Posterior cingulate gyrus (tissue), 11 donors: Measurements from ENCODE around the gene TSPAN6.

Experiments used
- DNase-seq, 10 donors: peaks; one replicate each; pipeline versions ENCODE4 v3.0.0 to v3.0.0-alpha.2; 2020 to 2021; ENCODE audit warnings: mixed read lengths in 3 of 10
- intact Hi-C: fragments of 100-400 bp; cut with DNase I; formaldehyde crosslinking; loops from one replicate; pipeline ENCODE4 v1.15.1; 2023

TSPAN6 gene

DNA sequence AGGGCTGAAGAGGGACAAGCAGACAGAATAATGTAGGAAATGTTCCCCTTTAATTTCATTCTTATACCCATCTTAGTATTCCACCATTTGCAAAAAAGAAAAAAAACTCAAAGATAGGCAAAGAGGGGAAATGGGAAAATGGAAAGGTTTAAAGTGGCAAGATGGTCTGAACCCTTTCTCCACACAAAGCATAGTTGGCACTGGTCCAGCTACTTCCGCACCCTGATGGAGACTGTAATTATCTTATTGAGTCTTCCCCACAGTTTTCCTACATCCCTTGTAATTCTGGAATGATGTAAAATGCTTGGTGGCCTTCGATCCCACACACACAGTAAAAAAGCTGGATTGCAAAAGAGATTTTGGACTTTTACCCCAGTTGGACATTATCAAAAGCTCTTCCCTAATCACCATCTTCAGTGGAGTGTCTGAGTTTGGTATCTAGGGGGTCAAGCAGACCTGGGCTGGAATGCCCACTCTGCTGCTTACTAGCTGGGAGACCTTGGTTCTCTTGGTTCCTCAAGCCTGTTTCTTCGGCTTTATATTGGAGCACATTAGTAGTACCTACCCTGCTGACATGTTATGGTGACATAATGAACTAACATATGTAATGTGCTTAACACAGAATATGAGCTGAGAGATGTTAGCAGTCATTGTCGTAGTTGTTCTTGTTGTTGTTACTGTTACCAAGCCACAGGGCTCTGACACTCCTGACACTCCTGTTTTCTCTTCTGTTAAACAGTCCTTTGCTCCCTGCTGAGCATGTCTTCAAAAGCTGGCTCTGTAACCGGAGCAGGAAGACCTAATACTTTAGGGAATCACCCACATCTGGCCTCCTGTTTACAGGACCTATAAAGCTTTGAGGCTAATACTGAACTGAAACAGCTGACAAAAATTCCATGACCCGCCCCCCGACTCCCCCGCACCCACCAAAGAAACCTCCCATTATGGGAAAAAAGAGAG lies 12.1 kb upstream of the TSPAN6 start:
- DNase-seq = no peak
- intact Hi-C loops = no loop called here

DNA sequence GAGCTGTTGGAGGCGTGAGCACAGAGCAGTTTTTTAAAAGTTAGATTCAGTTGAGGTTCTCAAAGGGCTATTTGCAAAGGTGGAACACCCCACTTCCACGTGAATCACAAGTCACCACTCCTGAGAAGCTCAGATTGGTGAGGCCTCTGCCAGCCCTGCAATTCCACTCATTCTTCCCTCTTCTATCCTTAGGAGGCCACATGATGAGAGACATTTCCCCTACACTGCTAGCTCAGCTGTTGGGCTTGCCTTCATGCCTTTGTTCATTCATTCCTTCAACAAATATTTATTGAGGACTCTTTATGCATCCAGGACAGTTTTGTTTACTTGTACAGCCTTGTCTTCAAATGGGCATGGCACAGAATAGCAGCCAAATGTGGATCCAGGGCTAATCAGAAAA lies 11.1 kb upstream of the TSPAN6 start:
- DNase-seq = no peak
- intact Hi-C loops = no loop called here

DNA sequence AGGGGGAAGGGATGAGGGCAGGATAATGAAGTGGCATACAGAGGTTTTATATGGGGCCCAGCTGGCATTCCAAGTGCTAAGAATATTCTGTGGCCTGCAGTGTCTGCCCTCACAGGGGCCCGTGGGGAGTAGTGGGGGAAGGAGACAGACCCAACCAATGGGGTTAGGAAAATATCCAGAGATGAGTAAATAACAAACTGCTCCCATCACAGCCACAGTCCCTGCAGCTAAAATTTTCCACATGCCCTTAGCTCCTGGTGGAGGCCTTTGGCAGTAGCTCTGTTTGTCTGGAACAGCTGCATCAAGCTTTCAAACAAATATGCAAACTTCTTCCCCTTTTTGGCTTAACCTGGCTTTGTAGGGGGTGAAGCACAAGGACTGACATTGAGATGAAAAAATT lies 10.5 kb upstream of the TSPAN6 start:
- DNase-seq = no peak
- intact Hi-C loops = no loop called here

DNA sequence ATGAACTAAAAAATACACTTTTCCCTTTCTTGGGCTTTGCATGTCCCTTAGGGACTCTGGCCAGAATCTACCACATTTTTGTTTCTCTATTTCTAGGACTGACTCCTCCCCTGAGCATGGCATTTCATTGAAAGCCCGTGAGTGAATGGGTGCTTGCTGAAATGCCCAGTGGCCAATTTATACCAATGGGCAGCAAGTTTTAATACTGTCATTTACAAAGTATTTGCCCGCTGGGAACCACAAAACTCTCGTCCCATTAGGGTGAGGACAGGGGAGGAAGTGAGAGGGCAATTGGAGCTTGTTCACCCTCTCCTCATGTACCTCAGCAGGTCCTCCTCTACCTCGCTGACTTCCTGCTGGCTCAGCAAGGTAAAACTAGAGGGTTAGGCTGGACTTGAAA lies 8.5 kb upstream of the TSPAN6 start:
- intact Hi-C loops = no loop called here
- no peak for DNase-seq

DNA sequence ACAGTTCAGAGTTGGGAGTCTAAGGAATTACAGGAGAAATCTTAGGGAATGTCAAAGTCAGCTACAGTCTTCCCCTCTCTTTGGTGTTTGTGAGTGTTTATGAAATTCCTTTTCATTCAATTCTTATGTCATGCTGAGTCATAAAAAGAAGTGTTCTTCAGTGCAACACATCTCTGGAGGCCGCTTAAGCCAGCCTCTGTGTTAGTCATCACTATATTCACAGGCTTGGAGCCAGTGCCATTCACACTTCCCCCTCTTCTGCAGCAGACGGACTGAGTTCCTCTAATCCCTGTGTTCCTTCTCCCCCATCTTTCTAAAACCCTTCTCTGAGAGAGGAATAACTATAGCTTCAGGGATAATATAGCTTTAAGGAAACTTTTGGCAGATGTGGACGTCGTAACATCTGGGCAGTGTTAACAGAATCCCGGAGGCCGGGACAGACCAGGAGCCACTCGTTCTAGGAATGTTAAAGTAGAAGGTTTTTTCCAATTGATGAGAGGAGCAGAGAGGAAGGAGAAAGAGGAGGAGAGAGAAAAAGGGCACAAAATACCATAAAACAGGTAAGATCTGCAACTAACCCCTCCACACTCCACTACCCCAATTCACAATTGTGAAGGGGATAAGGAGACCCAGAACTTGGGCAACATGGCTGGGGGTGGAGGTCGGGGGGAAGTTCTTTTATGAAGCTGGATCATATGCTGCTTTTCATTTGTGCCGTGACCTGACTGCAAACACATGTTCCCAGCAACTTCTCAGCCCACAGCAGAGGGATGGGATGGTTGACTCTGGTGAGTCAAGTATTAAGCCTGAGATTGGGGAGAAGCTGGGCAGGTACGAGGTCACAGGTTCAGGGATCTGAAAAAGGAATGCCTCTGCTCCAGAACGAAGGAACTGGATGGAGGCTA lies 7.6 kb upstream of the TSPAN6 start, which contains the start of gene SRPX2:
Gene SRPX2 (plus strand): TSS at position 244 of the 905 bp plus-strand sequence. CDS start 2,124 bp downstream, outside the sequence.
- intact Hi-C loops = no loop called here
- DNase-seq = peak in 4 of 10 donors; percentile 12 to 77 (median 30)

DNA sequence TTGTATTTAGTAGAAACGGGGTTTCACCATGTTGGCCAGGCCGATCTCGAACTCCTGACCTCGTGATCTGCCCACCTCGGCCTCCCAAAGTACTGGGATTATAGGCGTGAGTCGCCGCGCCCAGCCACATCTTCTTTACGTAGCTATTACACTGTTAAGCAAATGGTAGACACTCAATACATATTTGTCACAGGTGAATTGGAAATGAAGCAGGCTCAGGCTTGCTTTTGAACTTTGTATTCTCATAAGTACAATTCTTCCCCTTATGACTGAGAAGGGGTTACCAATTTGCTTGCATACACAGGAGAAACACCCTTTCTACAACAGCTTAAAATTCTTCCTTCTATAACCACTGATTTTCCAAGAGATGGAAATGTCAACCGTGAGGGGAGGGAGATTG lies 6.6 kb upstream of the TSPAN6 start:
- intact Hi-C loops = no loop called here
- no peak for DNase-seq

DNA sequence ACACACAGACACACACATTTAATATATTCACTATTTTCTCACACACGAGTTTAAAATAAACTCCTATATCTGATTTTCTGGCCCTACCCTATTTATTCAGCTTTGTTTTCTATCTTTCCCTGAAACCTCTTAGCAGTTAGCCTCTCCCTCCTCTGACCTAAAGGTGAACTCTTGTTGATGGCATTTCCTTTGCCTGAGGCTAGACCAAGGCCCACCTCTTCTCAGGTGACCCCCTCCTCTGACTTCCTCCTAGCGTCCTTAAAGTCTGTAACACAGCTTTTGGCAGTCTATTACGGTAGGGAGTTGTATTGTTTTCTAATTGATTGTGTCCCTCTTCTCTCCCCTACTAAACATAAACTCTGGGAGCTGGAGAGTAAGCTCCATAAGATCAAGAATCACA lies 5.7 kb upstream of the TSPAN6 start:
- DNase-seq = no peak
- intact Hi-C loops = no loop called here

DNA sequence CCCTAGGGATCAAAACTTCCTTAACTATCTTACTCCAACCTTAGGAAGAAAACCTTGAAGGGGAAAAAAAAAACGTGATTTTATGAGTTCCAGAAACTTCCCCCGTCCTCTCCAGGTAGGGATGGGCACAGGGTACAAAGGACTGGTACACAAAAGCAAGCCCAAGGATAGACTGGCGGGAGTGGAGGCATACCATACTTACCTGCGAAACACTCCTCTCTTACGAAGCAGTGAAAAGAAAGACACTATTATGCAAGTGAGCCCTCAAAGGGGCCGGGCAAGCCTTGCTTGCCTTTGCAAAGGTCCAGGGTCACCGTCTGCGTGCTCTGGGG lies 651 bp downstream of the TSPAN6 start:
- intact Hi-C loops = no loop called here
- DNase-seq = no peak

DNA sequence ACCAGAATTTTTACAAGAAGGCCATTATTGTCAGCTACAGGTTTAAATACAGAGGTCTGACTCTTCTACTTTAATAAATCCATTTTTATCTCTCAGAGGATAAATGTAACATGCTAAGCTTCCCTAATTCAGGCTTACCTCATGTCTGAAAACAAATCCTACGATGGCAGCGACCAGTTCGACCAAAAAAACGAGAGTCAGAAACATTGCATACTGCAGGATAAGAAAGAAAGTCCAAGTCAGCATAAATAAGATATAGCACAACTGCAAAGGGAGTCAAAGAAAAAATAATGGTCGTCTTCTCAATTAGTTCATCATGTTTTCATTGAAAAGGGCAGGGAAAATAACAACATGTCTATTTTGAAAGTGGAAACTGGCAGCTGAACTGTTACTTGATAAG lies 1.6 kb downstream of the TSPAN6 start:
- intact Hi-C loops = no loop called here
- DNase-seq = no peak

DNA sequence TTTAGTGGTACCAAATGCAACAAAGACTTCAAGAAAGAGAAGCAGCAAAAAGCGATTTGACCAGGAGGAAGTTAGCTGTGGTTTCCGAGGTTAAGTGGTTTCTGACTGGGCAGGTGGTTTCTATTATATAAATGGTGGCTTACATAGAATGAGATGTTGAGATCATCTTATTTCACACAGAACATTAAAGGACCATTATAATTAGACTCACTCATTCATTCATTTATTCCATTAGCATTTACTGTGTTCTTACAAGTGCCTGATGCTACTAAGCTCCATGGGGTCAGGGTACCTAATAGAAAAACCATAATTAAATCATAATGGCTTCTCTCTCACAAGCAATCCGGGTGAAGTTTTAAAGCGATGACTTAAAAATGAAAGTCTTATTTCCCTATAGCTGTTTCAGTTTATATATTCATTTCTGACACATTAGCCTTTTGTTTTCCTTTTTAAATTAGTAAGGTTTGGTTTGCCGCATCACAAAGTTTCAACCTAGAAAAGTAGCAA lies 10.6 kb downstream of the TSPAN6 start:
- intact Hi-C loops = no loop called here
- no peak for DNase-seq

DNA sequence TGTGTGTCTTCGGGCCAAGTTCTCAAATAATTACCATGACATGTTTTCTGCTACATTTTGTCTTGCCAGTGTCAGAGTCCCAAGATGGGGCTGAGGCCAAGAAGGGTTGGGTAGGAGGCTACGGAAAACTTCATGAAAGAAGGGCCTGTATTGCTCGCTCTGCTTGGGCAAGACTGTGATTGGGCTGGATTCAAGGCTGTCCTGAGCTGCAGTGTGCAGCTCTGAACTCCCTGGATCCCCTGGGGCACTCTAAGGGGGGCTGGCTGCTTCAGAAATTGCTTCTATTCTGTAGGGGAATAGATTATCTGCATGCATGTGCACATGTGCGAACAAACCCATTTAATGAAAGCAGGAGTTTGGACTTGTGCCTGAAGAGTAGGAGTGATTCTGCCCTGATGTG lies 13.6 kb downstream of the TSPAN6 start:
- intact Hi-C loops = no loop called here
- no peak for DNase-seq

DNA sequence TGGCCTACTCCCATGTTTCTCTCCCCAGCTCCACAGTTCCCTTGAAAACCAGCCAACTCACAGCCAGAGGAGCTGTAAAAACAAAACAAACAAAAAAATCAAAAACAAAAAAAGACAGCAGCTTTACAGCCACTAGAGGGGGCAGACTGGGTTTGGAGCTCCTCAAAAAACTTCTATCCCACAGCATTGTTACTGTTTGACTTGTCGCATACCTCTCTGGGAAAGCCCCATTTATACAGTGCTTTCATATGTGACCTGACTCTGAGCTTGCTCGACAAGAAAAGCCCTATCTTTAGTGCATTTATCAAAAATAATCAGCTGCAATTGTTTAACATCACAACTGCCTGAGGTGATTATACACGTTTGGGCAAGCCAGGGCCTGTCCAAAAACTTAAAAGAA lies 21.6 kb downstream of the TSPAN6 start:
- intact Hi-C loops = no loop called here
- DNase-seq = no peak

DNA sequence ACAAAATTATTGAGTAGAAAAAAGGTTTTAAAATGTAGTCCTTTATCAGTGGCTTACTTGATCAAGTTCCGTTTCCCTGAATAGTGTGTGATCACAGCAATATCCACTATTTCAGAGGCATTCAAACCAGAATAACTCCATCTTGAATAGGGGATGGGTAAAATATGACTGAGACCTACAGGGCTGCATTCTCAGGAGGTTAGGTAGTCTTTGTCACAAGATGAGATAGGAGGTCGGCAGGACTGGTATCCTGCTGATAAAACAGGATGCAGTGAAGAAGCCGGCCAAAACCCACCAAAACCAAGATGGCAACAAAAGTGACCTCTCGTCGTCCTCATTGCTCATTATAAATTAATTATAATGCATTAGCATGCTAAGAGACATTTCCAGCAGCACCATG lies 24.7 kb downstream of the TSPAN6 start:
- intact Hi-C loops = no loop called here
- DNase-seq = no peak

DNA sequence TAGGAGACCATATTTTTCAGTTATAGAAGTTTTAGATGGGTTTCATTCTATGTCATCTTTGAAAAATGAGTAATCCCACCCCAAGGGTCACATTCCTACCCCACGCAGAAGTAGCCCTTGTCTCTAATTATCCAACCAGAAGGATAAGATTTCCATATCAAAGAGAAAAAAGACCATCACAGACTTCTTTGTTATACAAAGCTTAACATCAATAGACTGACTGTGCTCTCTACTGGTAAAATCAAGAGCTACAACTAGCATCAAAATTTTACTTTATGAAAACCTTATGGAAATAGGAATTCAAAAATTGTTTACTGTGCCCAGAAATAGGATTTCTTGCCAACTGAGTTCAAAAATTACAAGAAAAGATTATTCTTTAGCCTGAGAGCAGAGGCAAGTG lies 27.0 kb downstream of the TSPAN6 start:
- intact Hi-C loops = no loop called here
- DNase-seq = no peak

DNA sequence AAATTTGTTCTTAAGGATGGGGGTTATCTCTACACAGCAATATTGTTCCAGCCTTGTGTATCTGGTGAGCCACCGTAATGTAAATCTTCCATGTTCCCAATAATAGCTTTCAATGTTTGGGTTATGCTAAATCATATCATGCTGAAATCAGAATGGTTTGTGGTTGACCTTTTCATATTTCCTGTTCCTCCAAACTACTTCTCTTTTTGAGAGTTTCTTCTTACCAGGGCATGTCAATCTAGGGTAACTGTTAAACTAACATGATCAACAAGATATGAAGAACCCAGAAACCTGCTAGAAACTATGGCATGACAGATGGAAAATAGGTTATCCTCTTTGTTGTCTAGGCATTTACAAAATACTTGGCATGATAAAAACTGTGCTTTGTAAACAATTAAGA lies 29.9 kb downstream of the TSPAN6 start:
- no peak for DNase-seq
- intact Hi-C loops = no loop called here

DNA sequence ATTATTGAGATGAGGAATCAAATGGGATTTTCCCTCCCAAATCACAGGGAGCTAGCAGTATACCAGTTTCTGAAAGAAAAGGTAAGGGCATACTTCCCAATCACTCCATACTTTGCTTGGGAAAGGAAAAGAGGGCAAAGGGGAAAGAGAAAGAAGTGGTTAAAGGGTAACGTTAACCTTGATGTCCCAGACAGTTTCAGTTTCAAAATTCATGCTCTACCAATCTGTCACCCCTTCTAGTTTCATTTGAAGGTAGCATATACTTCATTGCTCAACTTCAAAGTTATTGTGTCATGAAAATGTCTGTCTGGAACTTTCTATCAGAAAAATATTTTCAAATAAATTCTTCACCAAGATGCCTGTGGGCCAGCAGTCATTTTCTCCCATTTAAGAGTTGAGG lies 35.8 kb downstream of the TSPAN6 start:
- intact Hi-C loops = no loop called here

DNA sequence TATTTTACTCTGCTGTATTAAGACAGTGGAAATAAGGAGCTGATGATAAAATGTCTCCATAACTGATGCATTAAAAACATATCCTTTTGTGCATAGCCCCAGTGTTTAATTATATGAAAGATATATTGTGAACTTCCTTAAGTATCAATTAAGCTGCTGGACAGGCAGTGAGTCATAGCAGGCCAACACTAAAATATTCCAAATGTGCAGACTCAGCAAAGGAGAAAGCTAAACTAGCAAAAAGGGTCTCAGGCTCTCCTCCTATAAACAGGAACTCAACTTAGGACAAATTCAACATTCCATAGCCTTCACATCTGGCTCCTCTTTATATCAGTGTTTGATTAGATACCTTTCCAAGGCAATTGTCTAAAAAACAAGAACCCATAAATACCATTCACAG lies 36.3 kb downstream of the TSPAN6 start:
- no peak for DNase-seq
- intact Hi-C loops = no loop called here

More for the DNA sequence above, 35.8 kb downstream of the TSPAN6 start:
- DNase-seq = no peak

DNA sequence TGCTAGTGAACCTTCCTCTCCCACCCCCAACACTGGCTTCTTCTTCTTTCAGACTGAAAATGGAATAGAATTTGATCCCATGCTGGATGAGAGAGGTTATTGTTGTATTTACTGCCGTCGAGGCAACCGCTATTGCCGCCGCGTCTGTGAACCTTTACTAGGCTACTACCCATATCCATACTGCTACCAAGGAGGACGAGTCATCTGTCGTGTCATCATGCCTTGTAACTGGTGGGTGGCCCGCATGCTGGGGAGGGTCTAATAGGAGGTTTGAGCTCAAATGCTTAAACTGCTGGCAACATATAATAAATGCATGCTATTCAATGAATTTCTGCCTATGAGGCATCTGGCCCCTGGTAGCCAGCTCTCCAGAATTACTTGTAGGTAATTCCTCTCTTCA lies 37.1 kb downstream of the TSPAN6 start:
- DNase-seq = no peak
- intact Hi-C loops = no loop called here

DNA sequence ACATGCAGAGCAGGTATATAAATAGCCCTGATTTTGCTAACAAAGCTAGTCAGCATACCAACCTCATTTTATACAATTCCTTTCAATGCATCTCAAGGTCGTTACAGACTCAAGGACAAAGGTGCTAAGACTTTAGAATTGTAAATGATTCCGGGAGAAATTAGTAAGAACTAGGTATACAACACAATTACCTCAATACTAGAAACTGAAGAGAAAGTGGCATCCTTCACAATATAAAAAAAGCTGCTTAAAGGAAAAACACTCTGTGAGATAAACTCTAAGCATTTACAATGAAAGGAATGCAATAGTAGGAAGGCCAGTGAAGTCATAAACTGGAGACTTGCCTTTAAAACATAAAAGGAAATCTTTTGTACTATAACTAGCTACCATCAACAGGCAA lies 40.0 kb downstream of the TSPAN6 start:
- intact Hi-C loops = no loop called here
- DNase-seq = no peak

DNA sequence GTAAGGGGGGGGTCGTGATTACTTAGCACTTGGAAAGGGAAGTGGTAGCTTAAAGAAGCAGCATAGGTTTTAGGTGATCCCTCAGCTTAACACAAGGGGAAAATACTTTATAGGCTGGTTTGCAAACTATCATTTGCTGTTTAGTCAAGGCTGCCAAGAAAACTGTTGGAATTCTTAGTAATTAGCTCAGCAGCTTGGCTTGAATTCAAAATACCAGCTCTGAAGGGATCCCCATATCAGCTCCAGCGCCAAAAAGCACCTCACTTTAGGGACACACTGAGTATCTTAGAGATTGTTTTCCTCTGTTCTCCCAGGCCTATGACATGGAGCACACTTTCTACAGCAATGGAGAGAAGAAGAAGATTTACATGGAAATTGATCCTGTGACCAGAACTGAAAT lies 43.0 kb downstream of the TSPAN6 start:
- intact Hi-C loops = no loop called here
- no peak for DNase-seq

DNA sequence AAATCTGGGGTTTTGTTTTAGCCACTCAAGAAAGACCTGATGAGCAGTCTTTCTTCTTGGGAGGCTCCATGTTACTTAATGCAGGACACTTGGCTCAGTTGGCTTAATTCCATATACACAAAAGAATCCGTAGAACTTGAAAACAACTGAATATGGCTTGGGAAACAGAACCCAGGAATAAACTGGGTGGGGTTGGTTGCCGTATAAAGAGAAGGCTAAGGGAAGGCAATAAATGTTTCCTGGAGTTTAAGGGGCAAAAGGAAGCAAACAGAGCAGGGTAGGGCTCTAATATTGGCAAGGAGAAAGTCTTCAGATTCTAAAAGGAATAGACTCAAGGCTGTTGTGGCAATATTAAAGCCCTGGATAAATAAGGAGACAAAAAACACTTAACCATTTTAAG lies 43.5 kb downstream of the TSPAN6 start:
- no peak for DNase-seq
- intact Hi-C loops = no loop called here
